K562 (cell line): ENCODE measurements around the gene HMGN5. TPM values are rescaled to one million over a fixed set of nuclear protein-coding genes. Genes with fewer than 3 reads are reported as not detected.

ENCODE experiments used
- AFF1 ChIP-seq, 2 experiments: fragments of 450-650 bp; IDR thresholded peaks; 2 replicates each; pipeline ENCODE4 v1.6.1; 2018; ENCODE audit warnings: mild to moderate bottlenecking in 2 of 2, low read depth in 1 of 2; ENCODE audit not compliant: partially characterized antibody in 2 of 2
- ATF3 ChIP-seq, 2 experiments: fragments of 450-650 bp in 1 of 2; sonication (generic) in 1 of 2; formaldehyde crosslinking in 1 of 2; IDR thresholded peaks in 1 of 2; conservative IDR thresholded peaks in 1 of 2; 2 replicates each; pipeline versions ENCODE4 v1.6.1 to v1.8.1; 2016 to 2023; ENCODE audit warnings: mild to moderate bottlenecking in 2 of 2, moderate library complexity in 2 of 2, inconsistent platforms in 1 of 2, missing genetic modification reagents in 1 of 2
- EP300 ChIP-seq: IDR thresholded peaks from 2 replicates; pipeline ENCODE4 v1.6.1; 2012; ENCODE audit warnings: low read length, improper control_type of control experiment
- FOXK1 ChIP-seq: sonication (generic); formaldehyde crosslinking; IDR thresholded peaks from 2 replicates; pipeline ENCODE4 v1.8.0; 2022; ENCODE audit warnings: missing genetic modification reagents, mild to moderate bottlenecking, borderline replicate concordance
- GABPA ChIP-seq: fragments of 200-800 bp; sonication (Bioruptor generic); conservative IDR thresholded peaks from 2 replicates; pipeline ENCODE4 v1.6.1; 2016; ENCODE audit warnings: low read depth, missing genetic modification characterization, missing compliant biosample characterization
- KDM5B ChIP-seq: fragments of 200-600 bp; sonication (generic); IDR thresholded peaks from 2 replicates; pipeline ENCODE4 v1.6.1; 2012; ENCODE audit warnings: low read depth, mild to moderate bottlenecking, moderate library complexity, low read length, control low read depth, inconsistent platforms; ENCODE audit not compliant: insufficient replicate concordance
- MAZ ChIP-seq, 2 experiments: fragments of 450-650 bp in 1 of 2; sonication (generic) in 1 of 2; formaldehyde crosslinking; IDR thresholded peaks in 1 of 2; conservative IDR thresholded peaks in 1 of 2; 2 replicates each; pipeline versions ENCODE4 v1.4.0 to v1.5.0; 2020; ENCODE audit warnings: mild to moderate bottlenecking in 1 of 2, missing genetic modification reagents in 1 of 2
- NFIC ChIP-seq: fragments of 450-650 bp; IDR thresholded peaks from 2 replicates; pipeline ENCODE4 v1.6.1; 2017; ENCODE audit warnings: mild to moderate bottlenecking, inconsistent platforms
- NRF1 ChIP-seq, 2 experiments: fragments of 450-650 bp; IDR thresholded peaks in 1 of 2; conservative IDR thresholded peaks in 1 of 2; 2 replicates each; pipeline ENCODE4 v1.6.1; 2014; ENCODE audit warnings: mild to moderate bottlenecking in 2 of 2
- POLR2H ChIP-seq: IDR thresholded peaks from 2 replicates; pipeline ENCODE4 v1.6.1; 2016; ENCODE audit warnings: missing genetic modification characterization, low read depth, mild to moderate bottlenecking, control low read depth, missing compliant biosample characterization, moderate library complexity
- RBFOX2 ChIP-seq: fragments of 200-400 bp; formaldehyde crosslinking; IDR thresholded peaks from 2 replicates; pipeline ENCODE4 v1.6.1; 2017; ENCODE audit warnings: low read depth, mild to moderate bottlenecking, low read length, moderate library complexity
- TAF1 ChIP-seq: IDR thresholded peaks from 2 replicates; pipeline ENCODE4 v1.6.1; 2011; ENCODE audit warnings: mild to moderate bottlenecking, low read length, moderate library complexity; ENCODE audit not compliant: insufficient read depth, control insufficient read depth, severe bottlenecking; ENCODE audit errors: extremely low read depth
- TAF9B ChIP-seq: fragments of 450-650 bp; IDR thresholded peaks from 2 replicates; pipeline ENCODE4 v1.6.1; 2018; ENCODE audit warnings: mild to moderate bottlenecking; ENCODE audit not compliant: partially characterized antibody
- ZNF384 ChIP-seq: IDR thresholded peaks from 2 replicates; pipeline ENCODE4 v1.6.1; 2012; ENCODE audit warnings: low read depth, low read length, improper control_type of control experiment
- polyA plus RNA-seq, 8 experiments: library from polyadenylated mRNA; depleted of rRNA in 4 of 8; stranded (reverse) in 5 of 8; unstranded in 3 of 8; fragments of >200 nt; fragmentation: Nextera tagmentation in 2 of 8; fragmentation: Illumina TruSeq in 1 of 8; extraction: Ambion mirVana in 2 of 8; extraction: Trizol in 1 of 8; gene quantifications; 2 replicates each; pipeline versions ENCODE4 v1.2.1 to v1.2.3, GENCODE V29; 2011 to 2014; ENCODE audit warnings: inconsistent platforms in 1 of 8, missing spikeins in 1 of 8
- total RNA-seq, 7 experiments: library from RNA; depleted of rRNA in 6 of 7; stranded (reverse); fragments of >200 nt in 6 of 7; fragmentation: Illumina TruSeq in 2 of 7; extraction: Trizol in 2 of 7; gene quantifications; 2 replicates each; pipeline versions ENCODE4 v1.2.1 to v1.2.3, GENCODE V29; 2011 to 2021; ENCODE audit warnings: low replicate concordance in 1 of 7
- TF ChIP-seq, protein P1 (sequence below): sonication (generic); formaldehyde crosslinking; IDR thresholded peaks from 2 replicates; pipeline ENCODE4 v1.8.0; 2022; ENCODE audit warnings: missing genetic modification reagents, mild to moderate bottlenecking, moderate library complexity, borderline replicate concordance
- TF ChIP-seq, protein P2 (sequence below): sonication (generic); formaldehyde crosslinking; IDR thresholded peaks from 2 replicates; pipeline ENCODE4 v1.8.0; 2022; ENCODE audit warnings: missing genetic modification reagents, mild to moderate bottlenecking, borderline replicate concordance

HMGN5 gene
- total and polyA plus RNA-seq, 9 of the 15 experiments (the other 6 are each of a cell fraction or from before 2014, with no cell fraction given) = 2.5 to 56.1 (median 7.0) TPM

DNA sequence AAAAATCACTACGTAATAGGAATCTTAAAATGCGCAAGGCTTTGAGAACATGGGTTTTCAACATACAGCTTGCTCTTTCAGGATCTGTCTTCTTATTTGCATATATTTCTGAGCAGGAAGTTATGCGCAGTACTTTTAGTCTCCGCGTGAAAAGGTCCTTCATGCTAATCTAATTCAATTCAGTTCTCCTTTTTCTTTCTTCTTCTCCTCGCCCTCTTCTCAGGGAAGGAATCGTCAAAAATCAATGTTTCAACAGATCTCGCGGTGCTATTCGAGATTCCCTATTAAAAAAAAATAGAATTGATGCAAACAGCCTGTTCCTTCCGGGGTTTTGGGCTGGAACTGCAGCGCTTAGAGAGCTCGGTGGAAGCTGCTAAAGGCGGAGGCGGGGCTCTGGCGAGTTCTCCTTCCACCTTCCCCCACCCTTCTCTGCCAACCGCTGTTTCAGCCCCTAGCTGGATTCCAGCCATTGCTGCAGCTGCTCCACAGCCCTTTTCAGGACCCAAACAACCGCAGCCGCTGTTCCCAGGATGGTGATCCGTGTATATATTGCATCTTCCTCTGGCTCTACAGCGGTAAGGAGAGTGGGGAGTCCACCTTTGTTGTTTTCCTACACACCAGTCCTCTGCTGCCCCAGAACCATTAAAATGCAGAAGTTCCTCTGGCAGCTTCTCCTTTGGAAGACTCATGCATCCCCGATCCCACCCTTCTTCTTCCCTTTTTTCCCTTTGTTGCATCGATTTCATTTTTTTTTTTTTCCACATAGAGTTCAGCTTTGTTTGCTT is at the start of gene HMGN5, which contains the start of gene SH3BGRL (continued):
- TF ChIP-seq, protein P1, sequence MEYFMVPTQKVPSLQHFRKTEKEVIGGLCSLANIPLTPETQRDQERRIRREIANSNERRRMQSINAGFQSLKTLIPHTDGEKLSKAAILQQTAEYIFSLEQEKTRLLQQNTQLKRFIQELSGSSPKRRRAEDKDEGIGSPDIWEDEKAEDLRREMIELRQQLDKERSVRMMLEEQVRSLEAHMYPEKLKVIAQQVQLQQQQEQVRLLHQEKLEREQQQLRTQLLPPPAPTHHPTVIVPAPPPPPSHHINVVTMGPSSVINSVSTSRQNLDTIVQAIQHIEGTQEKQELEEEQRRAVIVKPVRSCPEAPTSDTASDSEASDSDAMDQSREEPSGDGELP (CRISPR knock-in tag) = peak; percentile 29; the same call in 1 of the 2 replicates
- 0 out of 2 replicates have a peak, but pooled peaks have one; percentile 20 for TF ChIP-seq GABPA (tag)
- TF ChIP-seq, protein P2, sequence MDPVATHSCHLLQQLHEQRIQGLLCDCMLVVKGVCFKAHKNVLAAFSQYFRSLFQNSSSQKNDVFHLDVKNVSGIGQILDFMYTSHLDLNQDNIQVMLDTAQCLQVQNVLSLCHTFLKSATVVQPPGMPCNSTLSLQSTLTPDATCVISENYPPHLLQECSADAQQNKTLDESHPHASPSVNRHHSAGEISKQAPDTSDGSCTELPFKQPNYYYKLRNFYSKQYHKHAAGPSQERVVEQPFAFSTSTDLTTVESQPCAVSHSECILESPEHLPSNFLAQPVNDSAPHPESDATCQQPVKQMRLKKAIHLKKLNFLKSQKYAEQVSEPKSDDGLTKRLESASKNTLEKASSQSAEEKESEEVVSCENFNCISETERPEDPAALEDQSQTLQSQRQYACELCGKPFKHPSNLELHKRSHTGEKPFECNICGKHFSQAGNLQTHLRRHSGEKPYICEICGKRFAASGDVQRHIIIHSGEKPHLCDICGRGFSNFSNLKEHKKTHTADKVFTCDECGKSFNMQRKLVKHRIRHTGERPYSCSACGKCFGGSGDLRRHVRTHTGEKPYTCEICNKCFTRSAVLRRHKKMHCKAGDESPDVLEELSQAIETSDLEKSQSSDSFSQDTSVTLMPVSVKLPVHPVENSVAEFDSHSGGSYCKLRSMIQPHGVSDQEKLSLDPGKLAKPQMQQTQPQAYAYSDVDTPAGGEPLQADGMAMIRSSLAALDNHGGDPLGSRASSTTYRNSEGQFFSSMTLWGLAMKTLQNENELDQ (CRISPR knock-in tag) = no peak
- peak; percentile 35; the same call in 1 of the 2 replicates for TF ChIP-seq POLR2H (tag)
- TF ChIP-seq KDM5B = peak; percentile 50
- TF ChIP-seq AFF1 (IDR thresholded peaks at IDR 0.05; ENCODE audit: low read depth in 1 of 2, partially characterized antibody in 2 of 2) = peak in 1 of 2 experiments; percentile 90
- peak; percentile 72 to 77 for TF ChIP-seq NRF1 (conservative IDR thresholded peaks at IDR 0.05 in 1 of 2, IDR thresholded peaks at IDR 0.05 in 1 of 2)
- TF ChIP-seq ATF3 (IDR thresholded peaks at IDR 0.05) = no peak
- no peak for TF ChIP-seq ATF3 (CRISPR knock-in tag; conservative IDR thresholded peaks at IDR 0.05)
- TF ChIP-seq NFIC = peak; percentile 70
- TF ChIP-seq TAF9B = no peak
- TF ChIP-seq MAZ (CRISPR knock-in tag; conservative IDR thresholded peaks at IDR 0.05 in 1 of 2, IDR thresholded peaks at IDR 0.05 in 1 of 2) = 0 out of 4 replicates have a peak, but pooled peaks of 1 of the 2 experiments have one; percentile 27
- no peak for TF ChIP-seq FOXK1 (CRISPR knock-in tag)
- TF ChIP-seq EP300 = peak; percentile 7; the same call in 1 of the 2 replicates
- TF ChIP-seq RBFOX2 = 0 out of 2 replicates have a peak, but pooled peaks have one; percentile 33
- TF ChIP-seq TAF1 = peak; percentile 12
- peak; percentile 59; the same call in 1 of the 2 replicates for TF ChIP-seq ZNF384
